ENCODE data around the gene HAX1.

Gene HAX1

GRCh38 chr1:154263465-154264332 lies 8.7 kb upstream of the HAX1 start:
- Histone ChIP-seq H3K4me1 (no peaks in the 10 kb centered on the region), H3K4me2 (ENCODE audit: low read length) (peak overlapping the region; percentile 9), H3K36me3 (ENCODE audit: control insufficient read depth, insufficient read depth, low read length) (no peaks in the 10 kb centered on the region), H3K9ac (no peak overlapping the region), H2AFZ (no peak overlapping the region), H3K79me2 (no peaks in the 10 kb centered on the region), H3K9me3 (ENCODE audit: control insufficient read depth, low read length) (no peaks in the 10 kb centered on the region), H3K27ac (no peak overlapping the region), H3K27me3 (ENCODE audit: control insufficient read depth, insufficient read depth, low read length) (no peaks in the 10 kb centered on the region), H3K4me3 (ENCODE audit: low read depth, low read length) (no peak overlapping the region)
- TF ChIP-seq CTCF (IDR thresholded peaks at IDR 0.05), result no peak

- Histone ChIP-seq H3K27ac (no peak overlapping the region), H3K4me1 (no peaks in the 10 kb centered on the region), H3K79me2 (no peaks in the 10 kb centered on the region), H3K27me3 (ENCODE audit: control insufficient read depth, insufficient read depth, low read length) (no peaks in the 10 kb centered on the region), H3K9ac (no peak overlapping the region), H2AFZ (no peak overlapping the region), H3K4me3 (ENCODE audit: low read depth, low read length) (no peak overlapping the region), H3K36me3 (ENCODE audit: control insufficient read depth, insufficient read depth, low read length) (no peaks in the 10 kb centered on the region), H3K4me2 (ENCODE audit: low read length) (no peak overlapping the region), H3K9me3 (ENCODE audit: control insufficient read depth, low read length) (no peaks in the 10 kb centered on the region)
- no peak for TF ChIP-seq CTCF (IDR thresholded peaks at IDR 0.05)
Observed at GRCh38 chr1:154264454-154264853, 8.0 kb upstream of the HAX1 start.

- Histone ChIP-seq H3K4me1 (no peaks in the 10 kb centered on the region), H3K9me3 (ENCODE audit: control insufficient read depth, low read length) (no peaks in the 10 kb centered on the region), H3K4me3 (ENCODE audit: low read depth, low read length) (no peak overlapping the region), H3K27me3 (ENCODE audit: control insufficient read depth, insufficient read depth, low read length) (no peaks in the 10 kb centered on the region), H2AFZ (no peak overlapping the region), H3K79me2 (no peaks in the 10 kb centered on the region), H3K4me2 (ENCODE audit: low read length) (no peak overlapping the region), H3K27ac (no peak overlapping the region), H3K36me3 (ENCODE audit: control insufficient read depth, insufficient read depth, low read length) (no peaks in the 10 kb centered on the region), H3K9ac (no peak overlapping the region)
- TF ChIP-seq CTCF (IDR thresholded peaks at IDR 0.05), result no peak
Observed at GRCh38 chr1:154265586-154265985, 6.8 kb upstream of the HAX1 start.

GRCh38 chr1:154270833-154271232 lies 1.6 kb upstream of the HAX1 start:
- Histone ChIP-seq H3K9ac (no peak overlapping the region), H3K4me2 (ENCODE audit: low read length) (no peak overlapping the region), H3K9me3 (ENCODE audit: control insufficient read depth, low read length) (no peaks in the 10 kb centered on the region), H3K27me3 (ENCODE audit: control insufficient read depth, insufficient read depth, low read length) (no peaks in the 10 kb centered on the region), H2AFZ (no peak overlapping the region), H3K36me3 (ENCODE audit: control insufficient read depth, insufficient read depth, low read length) (no peaks in the 10 kb centered on the region), H3K4me3 (ENCODE audit: low read depth, low read length) (no peak overlapping the region), H3K27ac (no peak overlapping the region), H3K4me1 (peaks cover 3% of the 10 kb centered on the region), H3K79me2 (no peaks in the 10 kb centered on the region)
- TF ChIP-seq CTCF (IDR thresholded peaks at IDR 0.05), result no peak

All from parathyroid adenoma (tissue), 2 donors.